ENCODE data around the gene ZNF484.
"Not testable (repeated sequence)": the region's sequence is repeated elsewhere in the genome, so short reads cannot be mapped to it uniquely, and the experiment has no call there.

The ZNF484 gene

DNA sequence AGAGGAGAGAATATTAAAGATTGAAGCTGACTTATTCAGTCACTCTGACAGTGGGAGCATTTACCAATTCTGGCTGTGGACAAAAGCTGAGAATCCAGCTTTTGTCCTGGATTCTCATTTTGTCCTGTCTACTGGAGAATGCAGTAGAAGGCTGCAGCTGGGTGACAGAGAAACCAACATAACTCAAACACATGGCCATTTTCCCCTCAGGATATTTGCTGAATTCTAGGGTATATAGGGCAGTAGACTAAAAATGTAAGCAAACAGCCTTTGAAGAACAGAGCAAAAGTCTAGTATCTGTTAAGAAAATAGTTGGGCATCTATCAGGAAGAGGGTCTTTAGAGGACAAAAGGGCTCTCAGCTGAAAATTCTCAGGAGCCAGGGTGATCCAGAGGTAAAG is 20.6 kb downstream of the ZNF484 start:
- Histone ChIP-seq H3K4me3 (ENCODE audit: extremely low read depth, insufficient read depth, low read length, poor library complexity, severe bottlenecking) (no peak overlapping the region), H3K27ac (ENCODE audit: low read depth, low read length, severe bottlenecking) (no peak overlapping the region), H3K36me3 (ENCODE audit: control insufficient read depth, insufficient read depth, low read length) (peaks cover 56% of the 10 kb centered on the region), H3K9me3 (ENCODE audit: control insufficient read depth, low read length) (peaks cover 3% of the 10 kb centered on the region), H3K4me1 (ENCODE audit: control insufficient read depth, insufficient read depth, low read length, poor library complexity, severe bottlenecking) (no peaks in the 10 kb centered on the region)

DNA sequence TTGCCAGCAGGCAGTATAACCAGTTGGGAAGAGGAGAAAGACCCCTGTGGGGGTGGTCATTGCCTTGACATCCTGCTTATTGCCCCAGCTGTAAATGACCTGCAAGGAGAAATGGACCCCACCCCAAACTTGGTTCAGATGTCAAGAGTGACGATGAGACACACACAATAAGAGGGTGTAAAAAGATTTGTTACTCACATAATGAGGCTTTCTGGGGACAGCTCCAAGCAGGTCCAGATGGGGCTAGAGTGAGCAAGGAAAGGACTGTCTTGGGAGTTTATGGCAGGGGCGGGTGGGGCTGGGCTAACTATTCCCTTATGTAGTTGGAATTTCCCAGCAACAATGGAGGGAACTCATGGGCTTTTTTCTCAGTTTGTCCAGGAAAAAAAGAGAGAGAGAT is 24.1 kb downstream of the ZNF484 start:
- Histone ChIP-seq H3K36me3 (ENCODE audit: control insufficient read depth, insufficient read depth, low read length) (peaks cover 68% of the 10 kb centered on the region), H3K9me3 (ENCODE audit: control insufficient read depth, low read length) (peaks cover 6% of the 10 kb centered on the region), H3K27ac (ENCODE audit: low read depth, low read length, severe bottlenecking) (no peak overlapping the region), H3K4me3 (ENCODE audit: extremely low read depth, insufficient read depth, low read length, poor library complexity, severe bottlenecking) (no peak overlapping the region), H3K4me1 (ENCODE audit: control insufficient read depth, insufficient read depth, low read length, poor library complexity, severe bottlenecking) (no peaks in the 10 kb centered on the region)
- 0 to 46% methylated on average over 1 to 2 of the region's 2 CpGs for WGBS, 2 experiments (ENCODE audit: insufficient coverage in 2 of 2)

- peaks cover 29% of the 10 kb centered on the region for H3K9me3 ChIP-seq (ENCODE audit: control insufficient read depth, low read length)
- peaks cover 86% of the 10 kb centered on the region for H3K36me3 ChIP-seq (ENCODE audit: control insufficient read depth, insufficient read depth, low read length)
Observed at GRCh38 chr9:92850898-92851297, 26.9 kb downstream of the ZNF484 start.

DNA sequence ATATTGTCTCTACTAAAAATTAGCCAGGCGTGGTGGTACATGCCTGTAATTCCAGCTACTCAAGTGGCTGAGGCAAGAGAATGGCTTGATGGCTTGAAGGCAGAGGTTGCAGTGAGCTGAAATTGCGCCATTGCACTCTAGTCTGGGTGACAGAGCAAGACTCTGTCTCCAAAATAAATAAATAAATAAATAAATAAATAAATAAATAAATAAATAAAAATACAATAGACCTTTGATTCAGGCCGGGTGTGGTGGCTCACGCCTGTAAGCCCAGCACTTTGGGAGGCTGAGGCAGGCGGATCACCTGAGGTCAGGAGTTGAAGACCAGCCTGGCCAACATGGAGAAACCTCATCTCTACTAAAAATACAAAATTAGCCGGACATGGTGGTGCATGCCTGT is 29.1 kb downstream of the ZNF484 start:
- 79 to 87% methylated on average over 4 of the region's 6 CpGs for WGBS, 2 experiments (ENCODE audit: insufficient coverage in 2 of 2)
- not testable (repeated sequence) for H3K27ac ChIP-seq (ENCODE audit: low read depth, low read length, severe bottlenecking); H3K4me1 ChIP-seq (ENCODE audit: control insufficient read depth, insufficient read depth, low read length, poor library complexity, severe bottlenecking); H3K4me3 ChIP-seq (ENCODE audit: extremely low read depth, insufficient read depth, low read length, poor library complexity, severe bottlenecking)
- Histone ChIP-seq H3K36me3 (ENCODE audit: control insufficient read depth, insufficient read depth, low read length) (peaks cover 71% of the 10 kb centered on the region), H3K9me3 (ENCODE audit: control insufficient read depth, low read length) (peaks cover 42% of the 10 kb centered on the region)

More at GRCh38 chr9:92850898-92851297, 26.9 kb downstream of the ZNF484 start:
- no peak overlapping the region for H3K27ac ChIP-seq (ENCODE audit: low read depth, low read length, severe bottlenecking)
- no peak overlapping the region for H3K4me3 ChIP-seq (ENCODE audit: extremely low read depth, insufficient read depth, low read length, poor library complexity, severe bottlenecking)
- H3K4me1 ChIP-seq (ENCODE audit: control insufficient read depth, insufficient read depth, low read length, poor library complexity, severe bottlenecking), result no peaks in the 10 kb centered on the region

DNA sequence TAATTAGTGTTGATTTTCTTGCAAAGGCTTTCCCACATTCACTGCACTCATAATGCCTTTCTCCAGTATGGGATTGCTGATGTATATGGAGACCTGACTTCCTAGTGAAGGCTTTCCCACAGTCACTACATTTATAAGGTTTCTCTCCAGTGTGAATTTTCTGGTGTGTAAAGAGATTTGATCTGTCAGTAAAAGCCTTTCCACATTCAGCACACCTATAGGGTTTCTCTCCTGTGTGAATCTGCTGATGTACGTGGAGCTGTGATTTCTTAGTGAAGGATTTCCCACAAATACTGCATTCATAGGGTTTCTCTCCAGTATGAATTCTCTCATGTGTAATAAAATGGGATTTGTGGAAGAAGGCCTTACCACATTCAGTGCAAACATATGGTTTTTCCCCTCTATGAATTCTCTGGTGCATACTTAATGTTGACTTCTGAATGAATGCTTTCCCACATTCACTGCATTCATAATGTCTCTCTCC is 31.1 kb downstream of the ZNF484 start:
- no peaks in the 10 kb centered on the region for H3K4me1 ChIP-seq (ENCODE audit: control insufficient read depth, insufficient read depth, low read length, poor library complexity, severe bottlenecking)
- H3K27ac ChIP-seq (ENCODE audit: low read depth, low read length, severe bottlenecking), result no peak overlapping the region
- no CpG with 5 or more reads among the region's 1 CpG for WGBS, 2 experiments (ENCODE audit: insufficient coverage in 2 of 2)
- H3K4me3 ChIP-seq (ENCODE audit: extremely low read depth, insufficient read depth, low read length, poor library complexity, severe bottlenecking), result no peak overlapping the region
- H3K36me3 ChIP-seq (ENCODE audit: control insufficient read depth, insufficient read depth, low read length), result peaks cover 55% of the 10 kb centered on the region
- peaks cover 43% of the 10 kb centered on the region for H3K9me3 ChIP-seq (ENCODE audit: control insufficient read depth, low read length)

- no CpG with 5 or more reads among the region's 1 CpG for WGBS, 2 experiments (ENCODE audit: insufficient coverage in 2 of 2)
- not testable (repeated sequence) for H3K4me1 ChIP-seq (ENCODE audit: control insufficient read depth, insufficient read depth, low read length, poor library complexity, severe bottlenecking)
- H3K9me3 ChIP-seq (ENCODE audit: control insufficient read depth, low read length), result peaks cover 15% of the 10 kb centered on the region
Observed at GRCh38 chr9:92838411-92838810, 39.4 kb downstream of the ZNF484 start.

DNA sequence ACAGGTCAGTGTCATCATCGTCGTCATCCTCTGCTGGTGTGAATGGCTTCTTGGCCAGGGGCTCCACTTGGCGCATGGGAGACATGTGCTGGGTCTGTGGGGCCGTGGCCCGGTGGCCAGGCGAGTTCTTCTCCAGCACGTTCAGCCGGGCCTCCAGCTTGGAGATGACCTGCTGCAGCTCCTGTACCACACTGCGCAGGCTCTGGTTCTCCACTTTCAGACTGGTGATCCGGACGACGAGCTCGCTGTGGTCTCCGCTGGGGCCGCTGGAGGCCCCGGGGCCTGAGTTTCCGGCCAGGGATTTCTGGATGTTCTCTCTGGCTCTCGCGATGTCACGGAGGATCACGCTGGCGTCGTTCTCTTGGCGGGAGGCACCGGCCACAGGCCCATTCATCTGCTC is 40.6 kb downstream of the ZNF484 start:
- Histone ChIP-seq H3K4me3 (ENCODE audit: extremely low read depth, insufficient read depth, low read length, poor library complexity, severe bottlenecking) (no peak overlapping the region), H3K36me3 (ENCODE audit: control insufficient read depth, insufficient read depth, low read length) (no peaks in the 10 kb centered on the region), H3K27ac (ENCODE audit: low read depth, low read length, severe bottlenecking) (no peak overlapping the region), H3K4me1 (ENCODE audit: control insufficient read depth, insufficient read depth, low read length, poor library complexity, severe bottlenecking) (no peaks in the 10 kb centered on the region), H3K9me3 (ENCODE audit: control insufficient read depth, low read length) (peaks cover 15% of the 10 kb centered on the region)
- WGBS, 2 experiments (ENCODE audit: insufficient coverage in 2 of 2), result 89 to 91% methylated on average over 24 to 25 of the region's 25 CpGs

More at GRCh38 chr9:92838411-92838810, 39.4 kb downstream of the ZNF484 start:
- H3K27ac ChIP-seq (ENCODE audit: low read depth, low read length, severe bottlenecking); H3K36me3 ChIP-seq (ENCODE audit: control insufficient read depth, insufficient read depth, low read length); H3K4me3 ChIP-seq (ENCODE audit: extremely low read depth, insufficient read depth, low read length, poor library complexity, severe bottlenecking): not testable (repeated sequence)

DNA sequence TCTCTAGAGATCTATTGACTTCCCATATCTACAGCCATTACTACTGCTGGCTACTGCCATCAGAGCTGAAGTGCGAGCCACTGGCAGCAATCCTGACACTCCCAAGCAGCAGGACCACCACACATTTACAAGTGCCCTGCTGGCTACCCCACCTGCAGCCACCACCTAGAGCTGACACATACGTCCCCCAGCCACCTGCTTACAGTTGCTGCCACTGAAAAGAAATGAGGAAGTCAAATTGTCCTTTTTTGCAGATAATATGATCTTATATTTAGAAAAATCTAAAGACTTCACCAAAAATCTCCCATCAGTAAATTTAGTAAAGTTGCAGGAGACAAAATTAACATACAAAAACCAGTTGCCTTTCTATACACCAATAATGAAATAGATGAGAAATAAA is 48.4 kb downstream of the ZNF484 start:
- 80% methylated on average over 1 of the region's 2 CpGs; no CpG with 5 or more reads in 1 of the 2 experiments for WGBS, 2 experiments (ENCODE audit: insufficient coverage in 2 of 2)

DNA sequence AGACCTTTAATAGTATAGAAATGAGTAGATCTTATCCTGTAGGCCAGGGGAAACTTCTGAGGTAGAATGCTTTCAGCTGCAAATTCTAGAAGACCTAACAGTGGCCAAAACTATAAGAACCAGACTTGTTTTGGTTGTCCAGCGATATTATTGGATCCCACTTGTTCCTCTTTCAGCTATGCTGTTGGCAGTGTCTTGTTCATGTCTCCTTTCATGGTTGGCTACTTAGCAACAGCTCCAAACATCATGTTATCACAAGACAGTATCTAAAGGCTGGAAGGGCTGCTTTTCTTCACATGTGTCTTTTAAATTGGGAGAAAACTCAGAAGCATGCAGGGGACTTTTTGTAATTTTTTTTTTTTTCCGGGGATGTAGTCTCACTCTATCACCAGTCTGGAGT is 52.8 kb downstream of the ZNF484 start:
- 93% methylated on average over 2 of the region's 2 CpGs; no CpG with 5 or more reads in 1 of the 2 experiments for WGBS, 2 experiments (ENCODE audit: insufficient coverage in 2 of 2)

More for the DNA sequence above, 48.4 kb downstream of the ZNF484 start:
- Histone ChIP-seq H3K9me3 (ENCODE audit: control insufficient read depth, low read length) (no peaks in the 10 kb centered on the region), H3K4me3 (ENCODE audit: extremely low read depth, insufficient read depth, low read length, poor library complexity, severe bottlenecking) (no peak overlapping the region), H3K27ac (ENCODE audit: low read depth, low read length, severe bottlenecking) (no peak overlapping the region), H3K36me3 (ENCODE audit: control insufficient read depth, insufficient read depth, low read length) (no peaks in the 10 kb centered on the region), H3K4me1 (ENCODE audit: control insufficient read depth, insufficient read depth, low read length, poor library complexity, severe bottlenecking) (no peaks in the 10 kb centered on the region)

DNA sequence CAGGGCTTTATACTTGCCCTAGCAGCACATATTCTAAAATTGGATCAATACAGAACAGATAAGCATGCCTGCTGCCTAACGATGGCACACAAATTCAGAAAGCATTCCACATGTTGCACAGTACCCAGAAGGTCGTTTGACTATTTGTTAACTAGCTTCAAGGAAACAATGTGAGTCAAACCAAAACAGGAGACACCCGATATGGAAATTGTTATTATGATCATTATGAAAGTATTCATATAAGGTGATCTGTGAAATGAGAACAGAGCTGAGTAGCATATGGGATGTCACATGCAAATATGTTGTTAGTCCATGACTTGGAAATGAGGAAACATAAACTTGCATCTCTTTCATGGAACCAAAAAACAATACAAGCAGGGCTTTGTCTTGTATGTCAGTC is 56.9 kb downstream of the ZNF484 start:
- Histone ChIP-seq H3K36me3 (ENCODE audit: control insufficient read depth, insufficient read depth, low read length) (no peaks in the 10 kb centered on the region), H3K9me3 (ENCODE audit: control insufficient read depth, low read length) (no peaks in the 10 kb centered on the region), H3K27ac (ENCODE audit: low read depth, low read length, severe bottlenecking) (no peak overlapping the region), H3K4me1 (ENCODE audit: control insufficient read depth, insufficient read depth, low read length, poor library complexity, severe bottlenecking) (no peaks in the 10 kb centered on the region), H3K4me3 (ENCODE audit: extremely low read depth, insufficient read depth, low read length, poor library complexity, severe bottlenecking) (no peak overlapping the region)
- WGBS, 2 experiments (ENCODE audit: insufficient coverage in 2 of 2), result 96 to 100% methylated on average over 3 of the region's 3 CpGs

More for the DNA sequence above, 52.8 kb downstream of the ZNF484 start:
- H3K4me3 ChIP-seq (ENCODE audit: extremely low read depth, insufficient read depth, low read length, poor library complexity, severe bottlenecking); H3K4me1 ChIP-seq (ENCODE audit: control insufficient read depth, insufficient read depth, low read length, poor library complexity, severe bottlenecking); H3K9me3 ChIP-seq (ENCODE audit: control insufficient read depth, low read length); H3K36me3 ChIP-seq (ENCODE audit: control insufficient read depth, insufficient read depth, low read length); H3K27ac ChIP-seq (ENCODE audit: low read depth, low read length, severe bottlenecking): not testable (repeated sequence)

- H3K4me3 ChIP-seq (ENCODE audit: extremely low read depth, insufficient read depth, low read length, poor library complexity, severe bottlenecking); H3K4me1 ChIP-seq (ENCODE audit: control insufficient read depth, insufficient read depth, low read length, poor library complexity, severe bottlenecking); H3K36me3 ChIP-seq (ENCODE audit: control insufficient read depth, insufficient read depth, low read length); H3K27ac ChIP-seq (ENCODE audit: low read depth, low read length, severe bottlenecking); H3K9me3 ChIP-seq (ENCODE audit: control insufficient read depth, low read length): not testable (repeated sequence)
- no CpG with 5 or more reads among the region's 1 CpG for WGBS, 2 experiments (ENCODE audit: insufficient coverage in 2 of 2)
Observed at GRCh38 chr9:92819898-92820297, 57.9 kb downstream of the ZNF484 start.

Data from mesodermal cell (in vitro differentiated cells).